Fibroblast of pulmonary artery (primary cell): ENCODE results near the gene DOK3.
"Not testable (repeated sequence)": the region's sequence is repeated elsewhere in the genome, so short reads cannot be mapped to it uniquely, and the experiment has no call there.

Source experiments
- DNase-seq: peaks from one replicate; pipeline ENCODE4 v3.0.0-alpha.2; 2010; ENCODE audit warnings: low read depth
- H3K4me3 ChIP-seq: replicated peaks from 2 replicates; pipeline ENCODE4 v1.5.1; 2011; ENCODE audit warnings: low read depth, mild to moderate bottlenecking, control low read depth, low read length, moderate library complexity
- CTCF ChIP-seq: IDR thresholded peaks from 2 replicates; pipeline ENCODE4 v1.5.1; 2011; ENCODE audit warnings: mild to moderate bottlenecking, control low read depth, low read length, inconsistent platforms; ENCODE audit errors: missing control alignments

The DOK3 gene

GRCh38 chr5:177536386-177536785 lies 26.8 kb upstream of the DOK3 start:
- no peak for DNase-seq
- no peak overlapping the region for H3K4me3 ChIP-seq
- no peak for TF ChIP-seq CTCF

GRCh38 chr5:177535125-177535524 lies 25.5 kb upstream of the DOK3 start:
- no peak for TF ChIP-seq CTCF
- DNase-seq: no peak
- no peak overlapping the region for H3K4me3 ChIP-seq

GRCh38 chr5:177534433-177534832 lies 24.8 kb upstream of the DOK3 start:
- DNase-seq, H3K4me3 ChIP-seq: not testable (repeated sequence)

GRCh38 chr5:177531209-177531940 lies 21.7 kb upstream of the DOK3 start:
- DNase-seq: no peak
- no peak for TF ChIP-seq CTCF
- H3K4me3 ChIP-seq: no peak overlapping the region

- no peak for DNase-seq
- no peak for TF ChIP-seq CTCF
- H3K4me3 ChIP-seq: no peak overlapping the region
Observed at GRCh38 chr5:177530638-177531037, 21.0 kb upstream of the DOK3 start.

- DNase-seq: no peak
- TF ChIP-seq CTCF: no peak
- no peak overlapping the region for H3K4me3 ChIP-seq
Observed at GRCh38 chr5:177529247-177530203, 19.9 kb upstream of the DOK3 start.

- no peak for TF ChIP-seq CTCF
Observed at GRCh38 chr5:177528631-177529030, 19.0 kb upstream of the DOK3 start.

More at GRCh38 chr5:177528631-177529030, 19.0 kb upstream of the DOK3 start:
- H3K4me3 ChIP-seq: no peak overlapping the region
- no peak for DNase-seq
